ENCODE measurements around the gene ADAM17. TPM values are rescaled to one million over a fixed set of nuclear protein-coding genes. Genes with fewer than 3 reads are reported as not detected.

Gene ADAM17
- polyA plus RNA-seq, 3 donors = 30.2 to 34.8 (median 30.9) TPM

GRCh38 chr2:9465170-9465569 is 90.5 kb downstream of the ADAM17 start:
- intact Hi-C loops (cut with micrococcal nuclease) = no loop called here
- no peaks in the 10 kb centered on the region for H4K20me1 ChIP-seq (ENCODE audit: insufficient read depth, low read length)
- WGBS (ENCODE audit: insufficient coverage) = 100% methylated on average over 2 of the region's 7 CpGs
- H3K4me1 Mint-ChIP-seq = peaks cover 10% of the 10 kb centered on the region
- no peak overlapping the region for H2AFZ ChIP-seq (ENCODE audit: insufficient read depth, low read depth, low read length, poor library complexity, severe bottlenecking)
- H3K36me3 Mint-ChIP-seq = peaks cover 57 to 77% of the 10 kb centered on the region in 2 donors
- no peak for DNase-seq
- H3K79me2 ChIP-seq (ENCODE audit: insufficient read depth, low read length) = no peaks in the 10 kb centered on the region
- no peak overlapping the region for H3K9ac ChIP-seq (ENCODE audit: insufficient read depth, low read length, poor library complexity, severe bottlenecking)
- no peak overlapping the region for H3K27ac ChIP-seq (ENCODE audit: low read depth in 1 of 2, low read length in 2 of 2)
- TF ChIP-seq CTCF (IDR thresholded peaks at IDR 0.05) = no peak
- no peak overlapping the region for H3K4me3 ChIP-seq (replicated peaks in 1 of 3; ENCODE audit: low read depth in 2 of 3, low read length in 3 of 3)
- no peaks in the 10 kb centered on the region for H3K9me3 ChIP-seq (replicated peaks in 1 of 2; ENCODE audit: control insufficient read depth in 1 of 2, insufficient read depth in 1 of 2, low read length in 2 of 2)
- H3K9me3 Mint-ChIP-seq = no peaks in the 10 kb centered on the region
- H3K36me3 ChIP-seq (replicated peaks in 1 of 2; ENCODE audit: control insufficient read depth in 1 of 2, insufficient read depth in 2 of 2, low read length in 2 of 2) = peaks cover 28 to 77% of the 10 kb centered on the region in 2 donors
- no peak overlapping the region for H3K4me3 Mint-ChIP-seq
- H3K27ac Mint-ChIP-seq = no peak overlapping the region
- H3K4me1 ChIP-seq (ENCODE audit: control insufficient read depth in 1 of 2, insufficient read depth in 2 of 2, low read length in 2 of 2) = peaks cover 0 to 4% of the 10 kb centered on the region in 2 donors
- no peak overlapping the region for H3K4me2 ChIP-seq (replicated peaks; ENCODE audit: extremely low read depth, low read length, poor library complexity, severe bottlenecking)
- H3K27me3 ChIP-seq (ENCODE audit: control insufficient read depth in 2 of 2, insufficient read depth in 2 of 2, low read length in 2 of 2) = no peaks in the 10 kb centered on the region
- no peaks in the 10 kb centered on the region for H3K27me3 Mint-ChIP-seq (ENCODE audit: low read depth in 3 of 3)

- no peaks in the 10 kb centered on the region for H3K27me3 Mint-ChIP-seq (ENCODE audit: low read depth in 3 of 3)
- Histone ChIP-seq H3K4me2 (replicated peaks; ENCODE audit: extremely low read depth, low read length, poor library complexity, severe bottlenecking) (no peak overlapping the region), H3K79me2 (ENCODE audit: insufficient read depth, low read length) (no peaks in the 10 kb centered on the region), H3K27me3 (ENCODE audit: control insufficient read depth in 2 of 2, insufficient read depth in 2 of 2, low read length in 2 of 2) (no peaks in the 10 kb centered on the region), H3K27ac (ENCODE audit: low read depth in 1 of 2, low read length in 2 of 2) (peak overlapping the region in 1 of 2 donors; percentile 51), H3K4me3 (replicated peaks in 1 of 3; ENCODE audit: low read depth in 2 of 3, low read length in 3 of 3) (no peak overlapping the region), H3K4me1 (ENCODE audit: control insufficient read depth in 1 of 2, insufficient read depth in 2 of 2, low read length in 2 of 2) (peaks cover 0 to 4% of the 10 kb centered on the region in 2 donors), H3K9me3 (replicated peaks in 1 of 2; ENCODE audit: control insufficient read depth in 1 of 2, insufficient read depth in 1 of 2, low read length in 2 of 2) (no peaks in the 10 kb centered on the region), H3K9ac (ENCODE audit: insufficient read depth, low read length, poor library complexity, severe bottlenecking) (no peak overlapping the region), H4K20me1 (ENCODE audit: insufficient read depth, low read length) (no peaks in the 10 kb centered on the region), H2AFZ (ENCODE audit: insufficient read depth, low read depth, low read length, poor library complexity, severe bottlenecking) (no peak overlapping the region), H3K36me3 (replicated peaks in 1 of 2; ENCODE audit: control insufficient read depth in 1 of 2, insufficient read depth in 2 of 2, low read length in 2 of 2) (peaks cover 29 to 82% of the 10 kb centered on the region in 2 donors)
- peaks cover 10% of the 10 kb centered on the region for H3K4me1 Mint-ChIP-seq
- H3K27ac Mint-ChIP-seq = peak overlapping the region in 2 of 7 donors; percentile 19 to 69
- peaks cover 61 to 78% of the 10 kb centered on the region in 2 donors for H3K36me3 Mint-ChIP-seq
- no peak for DNase-seq
- no peak for TF ChIP-seq CTCF (IDR thresholded peaks at IDR 0.05)
- no peaks in the 10 kb centered on the region for H3K9me3 Mint-ChIP-seq
- no peak overlapping the region for H3K4me3 Mint-ChIP-seq
- 3% methylated on average over 5 of the region's 7 CpGs for WGBS (ENCODE audit: insufficient coverage)
- intact Hi-C loops (cut with micrococcal nuclease) = no loop called here
Observed at GRCh38 chr2:9463698-9464034, 92.0 kb downstream of the ADAM17 start.
